Endothelial cell of umbilical vein (primary cell): Measurements from ENCODE around the gene GAL3ST2. TPM values are rescaled to one million over a fixed set of nuclear protein-coding genes. Genes with fewer than 3 reads are reported as not detected.

Source experiments
- BruUV-seq: library from RNA; stranded (reverse); fragments of 400-500 nt; replicated peaks from 2 replicates; lab custom pipeline; 2021; lab: Mats Ljungman, UMichigan
- CTCF ChIA-PET: fragments of 300-600, 350-600 bp; sonication (Branson Sonifier 250); formaldehyde crosslinking; loops from one replicate; lab custom pipeline; 2021; ENCODE audit warnings: antibody characterized with exemption, inconsistent platforms; lab: Charles Lee
- POLR2A ChIA-PET: fragments of 300-600, 350-600 bp; sonication (Branson Sonifier 250); formaldehyde crosslinking; loops from one replicate; lab custom pipeline; 2021; ENCODE audit warnings: antibody characterized with exemption, inconsistent platforms; lab: Charles Lee
- DNase-seq: peaks from one replicate; pipeline ENCODE4 v3.0.0-alpha.2; 2011; ENCODE audit warnings: low read depth, low spot score
- FAIRE-seq: peaks from 2 replicates; lab custom pipeline; 2011; peaks lifted over from hg19 to GRCh38; lab: Jason Lieb, UNC
- H2AFZ ChIP-seq: 2 replicates; pipeline ENCODE4 v1.6.0; 2012; ENCODE audit warnings: low read depth, low read length, control low read depth, inconsistent platforms
- H3K27ac ChIP-seq: 2 replicates; pipeline ENCODE4 v1.5.1; 2011; ENCODE audit warnings: low read depth, mild to moderate bottlenecking, control low read depth, low read length, moderate library complexity; ENCODE audit not compliant: insufficient read depth
- H3K27me3 ChIP-seq, 2 experiments: 2 replicates each; pipeline versions ENCODE4 v1.6.0 to v1.6.1; 2011; ENCODE audit warnings: low read length in 2 of 2, mixed read lengths in 1 of 2; ENCODE audit not compliant: control insufficient read depth in 2 of 2, insufficient read depth in 2 of 2
- H3K36me3 ChIP-seq, 2 experiments: 2 replicates in 1 of 2; 3 replicates in 1 of 2; pipeline ENCODE4 v1.5.1; 2011; ENCODE audit warnings: low read length in 2 of 2, mild to moderate bottlenecking in 1 of 2, moderate library complexity in 1 of 2; ENCODE audit not compliant: control insufficient read depth in 2 of 2, insufficient read depth in 2 of 2; ENCODE audit errors: extremely low read depth in 1 of 2
- H3K4me1 ChIP-seq: 3 replicates; pipeline ENCODE4 v1.5.1; 2011; ENCODE audit warnings: mild to moderate bottlenecking, low read length; ENCODE audit not compliant: control insufficient read depth, insufficient read depth; ENCODE audit errors: extremely low read depth
- H3K4me2 ChIP-seq: 2 replicates; pipeline ENCODE4 v1.6.1; 2011; ENCODE audit warnings: low read length, control low read depth, mixed read lengths; ENCODE audit not compliant: insufficient read depth
- H3K4me3 ChIP-seq, 3 experiments: fragments of 200-600 bp in 1 of 3; sonication (generic), shearing (Covaris generic) in 1 of 3; replicated peaks in 1 of 3; 2 replicates each; pipeline ENCODE4 v1.5.1; 2011 to 2016; ENCODE audit warnings: control low read depth in 3 of 3, low read length in 3 of 3, mild to moderate bottlenecking in 2 of 3, inconsistent platforms in 1 of 3, low read depth in 1 of 3, moderate library complexity in 1 of 3; ENCODE audit not compliant: insufficient read depth in 1 of 3
- H3K79me2 ChIP-seq: 2 replicates; pipeline ENCODE4 v1.6.0; 2012; ENCODE audit warnings: low read length, inconsistent platforms; ENCODE audit not compliant: control insufficient read depth, insufficient read depth
- H3K9ac ChIP-seq: replicated peaks from 2 replicates; pipeline ENCODE3; 2011; ENCODE audit warnings: low read length, control low read depth; ENCODE audit not compliant: insufficient read depth; ENCODE audit errors: extremely low read depth
- H3K9me1 ChIP-seq: replicated peaks from 3 replicates; pipeline ENCODE4 v1.6.0; 2011; ENCODE audit warnings: mild to moderate bottlenecking, low read length; ENCODE audit not compliant: control insufficient read depth, insufficient read depth; ENCODE audit errors: extremely low read depth
- H3K9me3 ChIP-seq: replicated peaks from 2 replicates; pipeline ENCODE4 v1.5.1; 2012; ENCODE audit warnings: low read length, inconsistent platforms; ENCODE audit not compliant: control insufficient read depth, insufficient read depth
- H4K20me1 ChIP-seq: replicated peaks from 2 replicates; pipeline ENCODE3; 2011; ENCODE audit warnings: mild to moderate bottlenecking, low read length; ENCODE audit not compliant: control insufficient read depth, insufficient read depth; ENCODE audit errors: extremely low read depth
- EZH2 ChIP-seq: IDR thresholded peaks from 2 replicates; pipeline ENCODE4 v1.6.1; 2012; ENCODE audit warnings: borderline replicate concordance, low read depth, mild to moderate bottlenecking, moderate library complexity, low read length, inconsistent platforms; ENCODE audit not compliant: severe bottlenecking
- FOS ChIP-seq: IDR thresholded peaks from 2 replicates; pipeline ENCODE4 v1.6.1; 2011; ENCODE audit warnings: mild to moderate bottlenecking, low read length, moderate library complexity, borderline replicate concordance; ENCODE audit not compliant: insufficient read depth
- GATA2 ChIP-seq: IDR thresholded peaks from 2 replicates; pipeline ENCODE4 v1.7.0; 2011; ENCODE audit warnings: low read depth, mild to moderate bottlenecking, moderate library complexity, mixed read lengths, low read length; ENCODE audit not compliant: insufficient read length, insufficient read depth
- JUN ChIP-seq: IDR thresholded peaks from 2 replicates; pipeline ENCODE4 v1.6.1; 2011; ENCODE audit warnings: borderline replicate concordance, low read depth; ENCODE audit not compliant: insufficient read length, insufficient read depth
- MYC ChIP-seq: IDR thresholded peaks from one replicate; pipeline ENCODE4 v1.6.1; 2011; ENCODE audit warnings: mild to moderate bottlenecking, low read depth, low read length
- POLR2A ChIP-seq: IDR thresholded peaks from 2 replicates; pipeline ENCODE4 v1.6.1; 2012; ENCODE audit warnings: low read depth, mild to moderate bottlenecking, control low read depth, low read length
- POLR2AphosphoS5 ChIP-seq: IDR thresholded peaks from 2 replicates; pipeline ENCODE4 v1.6.1; 2012; ENCODE audit warnings: low read depth, mild to moderate bottlenecking, control low read depth, low read length, moderate library complexity; ENCODE audit not compliant: insufficient read depth
- dilution Hi-C: fragments of 300-500 bp; cut with MboI; formaldehyde crosslinking; loops from one replicate; pipeline ENCODE4 v1.15.0; 2019; ENCODE audit warnings: low sequenced_read_pairs; ENCODE audit not compliant: extremely low pct_ligation_motif_present
- intact Hi-C: fragments of 100-400 bp; cut with micrococcal nuclease; formaldehyde crosslinking; loops from one replicate; pipeline ENCODE4 v1.10.0; 2022
- polyA plus RNA-seq, 4 experiments: library from polyadenylated mRNA; depleted of rRNA in 3 of 4; stranded (reverse) in 3 of 4; unstranded in 1 of 4; fragments of >200 nt; gene quantifications; 2 replicates each; pipeline versions ENCODE4 v1.2.1 to v1.2.3, GENCODE V29; 2011 to 2012; ENCODE audit warnings: missing spikeins in 1 of 4
- total RNA-seq: library from RNA; stranded (reverse); gene quantifications from 2 replicates; pipeline ENCODE4 v1.2.3, GENCODE V29; 2021
- TF ChIP-seq, protein P1 (sequence below): IDR thresholded peaks from 2 replicates; pipeline ENCODE4 v1.6.1; 2011; ENCODE audit not compliant: insufficient read depth, insufficient read length
- TF ChIP-seq, protein P2 (sequence below), 2 donors: IDR thresholded peaks; 1 replicate in 1 of 2; 2 replicates in 1 of 2; pipeline ENCODE4 v1.5.1; 2011; ENCODE audit warnings: low read length in 2 of 2, mild to moderate bottlenecking in 2 of 2, moderate library complexity in 2 of 2, control low read depth in 1 of 2, inconsistent platforms in 1 of 2, low read depth in 1 of 2; ENCODE audit not compliant: insufficient read depth in 1 of 2; ENCODE audit errors: extremely low read depth in 1 of 2

Gene GAL3ST2
- total and polyA plus RNA-seq, 2 donors (not counting 3 experiments of a cell fraction or from before 2014, with no cell fraction given): not detected

DNA sequence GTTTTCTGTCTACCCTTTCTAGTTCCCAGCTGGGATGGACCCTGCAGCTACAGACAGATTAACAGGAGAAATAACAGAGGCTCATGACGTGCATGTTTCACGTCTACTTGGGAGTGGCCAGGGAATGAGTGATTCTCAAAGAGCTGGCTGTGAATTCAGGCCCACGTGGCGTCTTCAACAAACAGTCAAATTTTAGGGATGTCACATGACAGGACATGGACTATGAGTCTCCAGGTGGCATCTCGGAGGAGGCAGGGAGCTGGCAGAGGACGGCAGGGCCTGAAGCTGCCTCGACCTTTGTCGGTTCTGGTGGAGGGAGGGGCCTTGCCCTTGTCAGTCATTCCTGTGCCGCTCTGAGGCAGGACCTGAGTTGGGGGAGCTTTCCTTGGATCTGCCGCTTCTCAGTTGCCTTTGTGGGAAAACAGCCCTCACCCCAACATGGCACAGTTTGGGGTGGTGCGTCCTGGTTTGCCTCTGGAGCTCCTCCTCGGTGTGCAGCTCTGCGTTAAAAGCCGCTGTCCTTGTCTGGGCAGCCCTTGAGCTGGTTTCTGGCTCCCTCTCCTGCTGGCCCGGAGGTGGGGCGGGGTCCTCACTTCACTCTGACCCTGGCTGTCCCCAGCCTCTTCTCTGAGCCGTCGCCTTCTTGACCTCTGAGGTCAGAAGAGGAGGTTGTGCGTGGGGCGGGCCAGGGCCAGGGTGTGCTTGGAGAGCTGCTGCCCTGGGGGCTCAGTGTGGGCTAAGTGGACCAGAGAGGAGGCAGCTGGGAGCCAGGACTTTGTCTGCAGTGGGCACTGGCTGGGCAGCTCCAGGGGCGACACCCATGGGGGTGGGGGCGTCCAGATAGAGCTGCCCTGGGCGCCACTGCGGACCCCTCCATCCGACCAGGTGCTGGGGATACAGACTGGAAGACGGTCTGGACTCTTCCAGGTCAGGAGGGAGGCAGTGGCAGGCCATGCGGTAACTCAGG lies 12.1 kb upstream of the GAL3ST2 start:
- Histone ChIP-seq H3K27ac (no peak overlapping the region), H3K9ac (no peak overlapping the region), H3K79me2 (no peaks in the 10 kb centered on the region), H3K4me2 (no peak overlapping the region), H3K9me1 (no peaks in the 10 kb centered on the region), H2AFZ (no peak overlapping the region), H3K36me3 (peaks cover 0 to 2% of the 10 kb centered on the region in 2 experiments), H3K4me1 (no peaks in the 10 kb centered on the region), H3K4me3 (no peak overlapping the region), H3K9me3 (no peaks in the 10 kb centered on the region), H3K27me3 (no peaks in the 10 kb centered on the region), H4K20me1 (no peaks in the 10 kb centered on the region)
- ChIA-PET POLR2A (no interaction called here), CTCF (interaction anchor here (0.9 to 1.4 kb wide), 4 partner anchors 24 to 114 kb away, joined by 3 to 4 read pairs (median 3); partner anchors contain the start of gene ING5)
- no peak for TF ChIP-seq MYC
- no peak for TF ChIP-seq JUN
- TF ChIP-seq, protein P1, sequence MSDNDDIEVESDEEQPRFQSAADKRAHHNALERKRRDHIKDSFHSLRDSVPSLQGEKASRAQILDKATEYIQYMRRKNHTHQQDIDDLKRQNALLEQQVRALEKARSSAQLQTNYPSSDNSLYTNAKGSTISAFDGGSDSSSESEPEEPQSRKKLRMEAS: no peak
- no TSS peak for BruUV-seq
- dilution Hi-C loops: no loop called here
- intact Hi-C loops: no loop called here
- FAIRE-seq (no peak), DNase-seq (no peak)

DNA sequence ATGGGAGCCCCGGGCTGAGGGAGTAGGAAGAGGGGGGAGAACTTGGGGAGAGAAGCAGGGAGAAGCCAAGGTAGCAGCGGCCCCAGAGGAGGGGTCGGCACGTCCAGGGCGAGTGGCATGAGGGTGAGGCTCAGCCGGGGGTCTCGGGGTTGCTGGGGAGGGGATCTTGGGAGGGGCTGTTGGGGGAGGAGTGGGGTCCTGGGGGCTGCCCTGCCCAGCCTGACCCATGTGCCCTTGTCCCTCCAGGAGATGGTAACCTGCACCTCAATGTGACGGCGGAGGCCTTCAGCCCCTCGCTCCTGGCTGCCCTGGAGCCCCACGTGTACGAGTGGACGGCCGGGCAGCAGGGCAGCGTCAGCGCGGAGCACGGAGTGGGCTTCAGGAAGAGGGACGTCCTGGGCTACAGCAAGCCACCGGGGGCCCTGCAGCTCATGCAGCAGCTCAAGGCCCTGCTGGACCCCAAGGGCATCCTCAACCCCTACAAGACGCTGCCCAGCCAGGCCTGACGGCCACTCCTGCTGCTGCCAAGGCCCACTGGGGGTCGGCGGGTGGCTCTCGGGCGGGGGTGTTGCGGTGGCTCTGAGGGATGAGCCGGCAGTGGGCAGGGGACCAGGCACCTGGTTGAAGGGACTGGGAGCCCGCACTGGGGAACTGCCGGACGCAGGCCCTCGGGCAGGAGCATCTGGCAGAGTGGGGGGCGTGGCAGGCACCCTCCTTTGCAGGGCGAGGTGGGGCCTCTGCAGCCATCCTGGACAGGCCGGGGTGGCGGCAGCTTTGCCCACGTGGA lies 9.0 kb upstream of the GAL3ST2 start:
- ChIA-PET CTCF (no interaction called here), POLR2A (no interaction called here)
- FAIRE-seq: no peak
- no peaks in the 10 kb centered on the region for H3K9me3 ChIP-seq
- peaks cover 0 to 2% of the 10 kb centered on the region in 2 experiments for H3K36me3 ChIP-seq
- no peaks in the 10 kb centered on the region for H3K27me3 ChIP-seq
- dilution Hi-C loops (no loop called here), intact Hi-C loops (no loop called here)
- no TSS peak for BruUV-seq
- no peak overlapping the region for H3K27ac ChIP-seq
- H3K4me1 ChIP-seq: peaks cover 2% of the 10 kb centered on the region
- no peak overlapping the region for H2AFZ ChIP-seq
- H3K9me1 ChIP-seq: no peaks in the 10 kb centered on the region
- no peaks in the 10 kb centered on the region for H3K79me2 ChIP-seq
- TF ChIP-seq JUN: no peak
- no peak for TF ChIP-seq MYC
- TF ChIP-seq GATA2: no peak
- TF ChIP-seq, protein P1: no peak
- TF ChIP-seq POLR2A: no peak
- TF ChIP-seq FOS: no peak
- TF ChIP-seq POLR2AphosphoS5: no peak
- TF ChIP-seq EZH2: no peak
- TF ChIP-seq, protein P2, sequence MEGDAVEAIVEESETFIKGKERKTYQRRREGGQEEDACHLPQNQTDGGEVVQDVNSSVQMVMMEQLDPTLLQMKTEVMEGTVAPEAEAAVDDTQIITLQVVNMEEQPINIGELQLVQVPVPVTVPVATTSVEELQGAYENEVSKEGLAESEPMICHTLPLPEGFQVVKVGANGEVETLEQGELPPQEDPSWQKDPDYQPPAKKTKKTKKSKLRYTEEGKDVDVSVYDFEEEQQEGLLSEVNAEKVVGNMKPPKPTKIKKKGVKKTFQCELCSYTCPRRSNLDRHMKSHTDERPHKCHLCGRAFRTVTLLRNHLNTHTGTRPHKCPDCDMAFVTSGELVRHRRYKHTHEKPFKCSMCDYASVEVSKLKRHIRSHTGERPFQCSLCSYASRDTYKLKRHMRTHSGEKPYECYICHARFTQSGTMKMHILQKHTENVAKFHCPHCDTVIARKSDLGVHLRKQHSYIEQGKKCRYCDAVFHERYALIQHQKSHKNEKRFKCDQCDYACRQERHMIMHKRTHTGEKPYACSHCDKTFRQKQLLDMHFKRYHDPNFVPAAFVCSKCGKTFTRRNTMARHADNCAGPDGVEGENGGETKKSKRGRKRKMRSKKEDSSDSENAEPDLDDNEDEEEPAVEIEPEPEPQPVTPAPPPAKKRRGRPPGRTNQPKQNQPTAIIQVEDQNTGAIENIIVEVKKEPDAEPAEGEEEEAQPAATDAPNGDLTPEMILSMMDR (IDR thresholded peaks at IDR 0.05; ENCODE audit: extremely low read depth in 1 of 2, insufficient read depth in 1 of 2, low read depth in 1 of 2, low read length in 2 of 2): no peak
- no peak for DNase-seq
- no peak overlapping the region for H3K9ac ChIP-seq
- no peak overlapping the region for H3K4me2 ChIP-seq
- no peaks in the 10 kb centered on the region for H4K20me1 ChIP-seq
- no peak overlapping the region for H3K4me3 ChIP-seq
